Activated naive CD8-positive, alpha-beta T cell treated with anti-CD3 and anti-CD28 coated beads for 36 hours (primary cell): ENCODE results near the gene ELP5. TPM values are rescaled to one million over a fixed set of nuclear protein-coding genes. Genes with fewer than 3 reads are reported as not detected.

ENCODE experiments used
- DNase-seq: peaks from one replicate; pipeline ENCODE4 v3.0.0; 2021
- H3K27ac Mint-ChIP-seq: one replicate; pipeline ENCODE4 v1.8.0; 2022; ENCODE audit warnings: mild to moderate bottlenecking, moderate library complexity, mixed read lengths
- H3K27me3 Mint-ChIP-seq: one replicate; pipeline ENCODE4 v1.8.0; 2022; ENCODE audit warnings: mild to moderate bottlenecking, mixed read lengths
- H3K36me3 Mint-ChIP-seq: one replicate; pipeline ENCODE4 v1.8.0; 2021; ENCODE audit warnings: mild to moderate bottlenecking, mixed read lengths
- H3K4me1 Mint-ChIP-seq: one replicate; pipeline ENCODE4 v1.8.0; 2021; ENCODE audit warnings: mixed read lengths
- H3K4me3 Mint-ChIP-seq: one replicate; pipeline ENCODE4 v1.8.0; 2022; ENCODE audit warnings: mild to moderate bottlenecking, moderate library complexity, mixed read lengths
- H3K9me3 Mint-ChIP-seq: one replicate; pipeline ENCODE4 v1.8.0; 2022; ENCODE audit warnings: mixed read lengths
- total RNA-seq, 2 experiments: library from RNA; stranded (reverse); gene quantifications; one replicate each; pipeline ENCODE4 v1.2.3, GENCODE V29; 2021

Gene ELP5
- total RNA-seq, 2 experiments from 2014 or later: 99.0 to 110 TPM

- Mint-ChIP-seq H3K4me3 (peak within 1 kb of the TSS; percentile 97), H3K36me3 (peaks cover 37% of the 10 kb centered on the region), H3K27ac (peak within 1 kb of the TSS; percentile 100), H3K27me3 (no peaks in the 10 kb centered on the region), H3K9me3 (no peaks in the 10 kb centered on the region), H3K4me1 (peaks cover 32% of the 10 kb centered on the region)
- peak; percentile 97 for DNase-seq
Observed at GRCh38 chr17:7251661-7252175, 297 bp upstream of the ELP5 start, which contains the start of gene CTDNEP1. CTDNEP1 (minus strand) TSS chr17:7251734; CDS start chr17:7251296, 438 bp downstream.

DNA sequence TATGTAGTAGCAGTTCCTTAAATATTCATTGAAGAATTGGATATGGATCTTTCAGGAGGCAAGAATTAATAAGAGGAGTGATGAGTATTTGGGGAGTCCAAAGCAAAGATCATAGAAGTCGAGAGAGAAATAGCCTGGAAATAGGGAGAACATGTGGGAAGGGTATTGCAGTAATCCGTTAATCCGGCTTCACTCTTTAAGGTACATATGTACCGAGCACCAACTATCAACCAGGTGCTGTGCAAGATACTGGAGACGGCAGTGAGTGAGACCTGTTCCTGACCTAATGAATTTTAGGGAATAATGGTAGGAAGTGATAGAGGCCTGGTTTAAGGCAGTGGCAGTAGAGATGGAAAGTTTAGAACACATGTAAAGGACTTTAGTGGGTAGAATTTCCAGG, 1.1 kb downstream of the ELP5 start:
- Mint-ChIP-seq H3K4me3 (peak overlapping the region; percentile 93), H3K36me3 (peaks cover 39% of the 10 kb centered on the region), H3K9me3 (no peaks in the 10 kb centered on the region), H3K4me1 (peaks cover 29% of the 10 kb centered on the region), H3K27ac (peak overlapping the region; percentile 100), H3K27me3 (no peaks in the 10 kb centered on the region)
- DNase-seq: no peak

DNA sequence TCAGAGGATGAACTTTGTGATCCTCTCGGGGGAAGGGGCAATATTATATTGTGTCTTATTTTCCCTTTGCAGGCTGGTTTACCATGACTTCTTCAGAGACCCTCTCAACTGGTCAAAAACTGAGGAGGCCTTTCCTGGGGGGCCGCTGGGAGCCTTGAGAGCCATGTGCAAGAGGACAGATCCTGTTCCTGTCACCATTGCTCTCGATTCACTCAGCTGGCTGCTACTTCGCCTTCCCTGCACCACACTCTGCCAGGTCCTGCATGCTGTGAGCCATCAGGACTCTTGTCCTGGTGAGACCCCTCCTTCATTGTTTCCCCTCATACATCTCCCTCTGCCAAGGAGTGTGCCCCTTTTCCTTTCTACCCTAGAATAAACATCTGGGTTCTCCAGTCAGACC, 2.5 kb downstream of the ELP5 start:
- Mint-ChIP-seq H3K27ac (no peak overlapping the region), H3K9me3 (no peaks in the 10 kb centered on the region), H3K4me1 (peaks cover 29% of the 10 kb centered on the region), H3K27me3 (no peaks in the 10 kb centered on the region), H3K36me3 (peaks cover 36% of the 10 kb centered on the region), H3K4me3 (peak overlapping the region; percentile 8)
- no peak for DNase-seq

- Mint-ChIP-seq H3K9me3 (no peaks in the 10 kb centered on the region), H3K36me3 (peaks cover 31% of the 10 kb centered on the region), H3K4me1 (peaks cover 34% of the 10 kb centered on the region), H3K4me3 (no peak overlapping the region), H3K27ac (peak overlapping the region; percentile 63), H3K27me3 (no peaks in the 10 kb centered on the region)
- no peak for DNase-seq
Observed at GRCh38 chr17:7256766-7257456, 4.9 kb downstream of the ELP5 start.

- Mint-ChIP-seq H3K9me3 (no peaks in the 10 kb centered on the region), H3K4me1 (peaks cover 42% of the 10 kb centered on the region), H3K36me3 (peaks cover 26% of the 10 kb centered on the region), H3K27me3 (peaks cover 14% of the 10 kb centered on the region), H3K4me3 (no peak overlapping the region), H3K27ac (peak overlapping the region; percentile 68)
- DNase-seq: no peak
Observed at GRCh38 chr17:7258731-7259554, 6.9 kb downstream of the ELP5 start.

- H3K36me3 Mint-ChIP-seq: peaks cover 22% of the 10 kb centered on the region
- no peak for DNase-seq
- no peak overlapping the region for H3K4me3 Mint-ChIP-seq
- H3K27ac Mint-ChIP-seq: peak overlapping the region; percentile 68
- H3K27me3 Mint-ChIP-seq: peaks cover 18% of the 10 kb centered on the region
- peaks cover 41% of the 10 kb centered on the region for H3K4me1 Mint-ChIP-seq
- H3K9me3 Mint-ChIP-seq: no peaks in the 10 kb centered on the region
Observed at GRCh38 chr17:7259555-7259889, 7.5 kb downstream of the ELP5 start.

DNA sequence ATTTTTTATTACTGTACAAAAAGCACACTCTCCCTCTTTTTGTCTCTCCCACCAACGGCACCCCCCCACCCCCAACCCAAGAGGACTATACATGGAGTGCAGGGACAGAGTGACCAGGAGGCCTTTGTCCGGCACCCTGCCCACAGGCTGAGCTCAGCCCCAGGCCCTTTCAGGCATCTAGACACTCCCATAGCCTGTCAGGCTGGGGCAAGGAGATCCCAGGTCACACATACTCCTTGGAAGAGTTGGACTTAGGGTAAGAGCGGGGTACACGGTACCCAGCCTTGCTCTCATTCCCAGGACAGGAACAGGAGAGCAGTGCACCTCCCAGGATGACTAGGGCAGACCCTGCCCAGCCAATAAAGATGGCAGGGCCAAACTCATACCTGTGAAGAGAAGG, 8.1 kb downstream of the ELP5 start:
- H3K36me3 Mint-ChIP-seq: peaks cover 16% of the 10 kb centered on the region
- H3K27ac Mint-ChIP-seq: peak overlapping the region; percentile 71
- no peak for DNase-seq
- no peaks in the 10 kb centered on the region for H3K9me3 Mint-ChIP-seq
- peaks cover 18% of the 10 kb centered on the region for H3K27me3 Mint-ChIP-seq
- H3K4me3 Mint-ChIP-seq: no peak overlapping the region
- H3K4me1 Mint-ChIP-seq: peaks cover 41% of the 10 kb centered on the region

GRCh38 chr17:7260651-7261378, 8.8 kb downstream of the ELP5 start:
- H3K9me3 Mint-ChIP-seq: no peaks in the 10 kb centered on the region
- no peak overlapping the region for H3K27ac Mint-ChIP-seq
- peaks cover 16% of the 10 kb centered on the region for H3K36me3 Mint-ChIP-seq
- peaks cover 18% of the 10 kb centered on the region for H3K27me3 Mint-ChIP-seq
- DNase-seq: peak; percentile 50
- H3K4me3 Mint-ChIP-seq: peak overlapping the region; percentile 59
- H3K4me1 Mint-ChIP-seq: peaks cover 41% of the 10 kb centered on the region

GRCh38 chr17:7261379-7262191, 9.6 kb downstream of the ELP5 start:
- peaks cover 10% of the 10 kb centered on the region for H3K36me3 Mint-ChIP-seq
- peak overlapping the region; percentile 64 for H3K4me3 Mint-ChIP-seq
- H3K9me3 Mint-ChIP-seq: no peaks in the 10 kb centered on the region
- H3K27me3 Mint-ChIP-seq: peaks cover 18% of the 10 kb centered on the region
- peaks cover 41% of the 10 kb centered on the region for H3K4me1 Mint-ChIP-seq
- peak; percentile 21 for DNase-seq
- peak overlapping the region; percentile 38 for H3K27ac Mint-ChIP-seq

DNA sequence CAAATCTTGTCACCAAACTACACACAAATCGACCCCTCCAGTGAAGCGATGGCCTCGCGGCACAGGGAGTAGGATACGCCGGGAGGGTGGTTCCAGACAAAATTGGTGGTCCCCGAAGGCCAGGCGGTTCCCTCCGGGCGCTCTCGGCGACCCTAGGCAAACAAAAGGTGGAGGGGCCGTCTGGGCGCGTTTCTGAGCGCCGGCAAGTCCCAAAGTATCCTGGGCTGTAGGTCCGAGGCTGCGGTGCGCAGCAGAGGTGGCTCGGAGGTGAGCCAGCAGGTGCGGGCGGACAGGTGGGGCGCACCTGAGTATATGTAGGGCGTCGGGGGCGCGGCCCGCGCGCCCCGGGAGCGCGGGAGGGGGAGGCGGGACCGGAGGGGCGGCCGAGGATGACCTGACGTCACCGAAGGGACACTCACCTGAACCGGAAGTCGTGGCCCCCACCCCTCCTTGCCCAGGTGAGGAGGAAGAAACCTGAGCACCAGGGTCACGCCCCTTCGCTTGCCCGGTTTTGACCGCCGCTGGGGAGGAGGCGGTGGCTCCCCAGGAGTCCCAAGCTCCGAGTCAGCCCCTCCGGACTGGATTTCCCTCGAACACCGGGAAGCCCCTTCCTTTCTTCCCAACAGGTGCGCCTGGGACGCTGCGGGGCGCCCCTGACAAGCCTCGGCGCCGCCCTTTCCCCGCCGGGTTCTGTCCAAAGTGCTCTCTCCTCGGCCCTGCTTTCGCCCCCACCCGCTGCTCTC, 10.3 kb downstream of the ELP5 start, which contains the start of gene CLDN7:
CLDN7 (minus strand) TSS at position 287 of the 743 bp plus-strand sequence. CDS start 435 bp downstream, outside the sequence.
- no peak for DNase-seq
- Mint-ChIP-seq H3K4me3 (peak within 1 kb of the TSS; percentile 66), H3K27ac (peak within 1 kb of the TSS; percentile 38), H3K9me3 (no peaks in the 10 kb centered on the region), H3K4me1 (peaks cover 41% of the 10 kb centered on the region), H3K36me3 (peaks cover 6% of the 10 kb centered on the region), H3K27me3 (peaks cover 18% of the 10 kb centered on the region)

DNA sequence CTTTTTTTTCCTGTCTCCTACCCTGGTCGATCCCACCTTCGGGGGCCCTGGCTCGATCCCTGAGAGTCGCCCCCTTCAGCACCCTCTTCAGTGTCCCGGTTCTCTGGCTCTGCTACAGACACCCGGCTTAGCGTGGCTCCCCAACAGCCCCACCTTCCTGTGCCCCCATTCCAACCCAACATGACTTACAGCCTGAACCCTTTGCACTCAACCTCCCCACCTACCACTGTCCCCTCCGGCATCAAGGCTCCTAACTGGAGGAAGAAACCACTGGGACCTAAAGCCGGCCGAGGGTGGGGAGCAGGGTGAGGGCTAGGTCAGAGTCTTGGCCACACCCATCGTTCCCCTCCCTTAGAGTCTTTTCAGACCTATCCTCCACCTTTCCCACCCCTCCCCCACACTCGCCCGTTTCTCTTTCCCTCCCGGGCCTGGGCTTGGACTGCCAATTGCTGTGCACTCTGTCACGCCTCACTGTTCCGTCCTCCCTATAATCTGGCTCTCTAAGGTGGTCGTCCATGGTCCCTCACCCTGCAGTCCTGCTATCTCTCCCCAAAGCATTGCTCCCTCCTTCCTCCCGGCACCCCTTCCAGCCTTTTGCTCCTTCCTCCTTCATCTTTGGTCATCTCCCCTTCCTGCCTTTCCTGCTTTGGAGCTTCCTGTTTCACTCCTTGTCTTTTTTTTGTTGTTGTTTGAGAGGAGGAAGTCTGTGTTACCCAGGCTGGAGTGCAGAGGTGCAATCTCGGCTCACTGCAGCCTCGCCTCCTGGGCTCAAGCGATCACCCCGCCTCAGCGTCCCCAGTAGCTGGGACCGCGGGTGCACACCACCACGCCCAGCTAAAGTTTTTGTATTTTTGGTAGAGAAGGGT, 11.2 kb downstream of the ELP5 start:
- Mint-ChIP-seq H3K27ac (no peak overlapping the region), H3K4me1 (peaks cover 41% of the 10 kb centered on the region), H3K9me3 (no peaks in the 10 kb centered on the region), H3K27me3 (peaks cover 18% of the 10 kb centered on the region), H3K4me3 (peak overlapping the region; percentile 66), H3K36me3 (peaks cover 6% of the 10 kb centered on the region)
- no peak for DNase-seq

GRCh38 chr17:7263801-7264078, 11.7 kb downstream of the ELP5 start:
- Mint-ChIP-seq H3K4me1 (peaks cover 37% of the 10 kb centered on the region), H3K36me3 (peaks cover 6% of the 10 kb centered on the region), H3K9me3 (no peaks in the 10 kb centered on the region), H3K27me3 (peaks cover 18% of the 10 kb centered on the region), H3K4me3 (no peak overlapping the region), H3K27ac (no peak overlapping the region)
- DNase-seq: no peak

- Mint-ChIP-seq H3K4me3 (no peak overlapping the region), H3K27ac (no peak overlapping the region), H3K27me3 (peaks cover 18% of the 10 kb centered on the region), H3K9me3 (no peaks in the 10 kb centered on the region), H3K36me3 (no peaks in the 10 kb centered on the region), H3K4me1 (peaks cover 19% of the 10 kb centered on the region)
- DNase-seq: no peak
Observed at GRCh38 chr17:7266784-7267183, 14.8 kb downstream of the ELP5 start.
